Mesenchymal stem cell (in vitro differentiated cells and primary cell): ENCODE results near the gene EFNA5.
"Not testable (repeated sequence)": the region's sequence is repeated elsewhere in the genome, so short reads cannot be mapped to it uniquely, and the experiment has no call there.

Experiments
- DNase-seq: peaks from one replicate; pipeline ENCODE4 v3.0.0-alpha.2; 2013
- H2AFZ ChIP-seq: one replicate; pipeline ENCODE4 v1.6.1; 2013; ENCODE audit warnings: low read depth, mild to moderate bottlenecking, control low read depth, inconsistent platforms, low read length, moderate library complexity
- H2AK5ac ChIP-seq: 2 replicates; pipeline ENCODE4 v1.6.1; 2013; ENCODE audit warnings: low read length, moderate library complexity, mild to moderate bottlenecking, inconsistent platforms; ENCODE audit not compliant: severe bottlenecking
- H2BK120ac ChIP-seq: one replicate; pipeline ENCODE4 v1.6.1; 2013; ENCODE audit warnings: low read depth, mild to moderate bottlenecking, inconsistent platforms, low read length, moderate library complexity
- H2BK12ac ChIP-seq, 2 experiments: one replicate each; pipeline ENCODE4 v1.6.1; 2013; ENCODE audit warnings: inconsistent platforms in 2 of 2, low read length in 2 of 2, mild to moderate bottlenecking in 2 of 2, moderate library complexity in 2 of 2, control low read depth in 1 of 2
- H2BK15ac ChIP-seq: one replicate; pipeline ENCODE4 v1.6.1; 2013; ENCODE audit warnings: mild to moderate bottlenecking, low read depth, inconsistent platforms; ENCODE audit not compliant: poor library complexity, severe bottlenecking
- H2BK5ac ChIP-seq: 2 replicates; pipeline ENCODE4 v1.6.1; 2013; ENCODE audit warnings: low read depth, mild to moderate bottlenecking, low read length, control low read depth, inconsistent platforms; ENCODE audit not compliant: poor library complexity, severe bottlenecking
- H3K14ac ChIP-seq, 2 experiments: one replicate each; pipeline ENCODE4 v1.6.1; 2013; ENCODE audit warnings: inconsistent platforms in 2 of 2, low read length in 2 of 2, control low read depth in 1 of 2, mild to moderate bottlenecking in 1 of 2, moderate library complexity in 1 of 2
- H3K18ac ChIP-seq, 2 experiments: one replicate each; pipeline ENCODE4 v1.6.1; 2013; ENCODE audit warnings: inconsistent platforms in 2 of 2, low read length in 2 of 2, control low read depth in 1 of 2, low read depth in 1 of 2, mild to moderate bottlenecking in 1 of 2
- H3K23ac ChIP-seq, 2 experiments: one replicate each; pipeline ENCODE4 v1.6.1; 2013; ENCODE audit warnings: inconsistent platforms in 2 of 2, low read length in 2 of 2, mild to moderate bottlenecking in 2 of 2, moderate library complexity in 2 of 2, control low read depth in 1 of 2
- H3K27ac ChIP-seq: 2 replicates; pipeline ENCODE4 v1.5.1; 2013; ENCODE audit warnings: mild to moderate bottlenecking, moderate library complexity, low read length, control low read depth, inconsistent platforms; ENCODE audit not compliant: poor library complexity, severe bottlenecking
- H3K27me3 ChIP-seq, 2 experiments: 2 replicates each; pipeline versions ENCODE4 v1.6.1 to v1.7.0; 2013; ENCODE audit warnings: low read length in 2 of 2, mild to moderate bottlenecking in 2 of 2, moderate library complexity in 2 of 2, control low read depth in 1 of 2, inconsistent platforms in 1 of 2; ENCODE audit not compliant: control insufficient read depth in 1 of 2, insufficient read depth in 1 of 2
- H3K36me3 ChIP-seq, 2 experiments: 2 replicates each; pipeline versions ENCODE4 v1.6.1 to v1.7.0; 2013; ENCODE audit warnings: low read length in 2 of 2, control low read depth in 1 of 2, inconsistent platforms in 1 of 2, low read depth in 1 of 2, mild to moderate bottlenecking in 1 of 2; ENCODE audit not compliant: insufficient read depth in 2 of 2, control insufficient read depth in 1 of 2
- H3K4ac ChIP-seq, 2 experiments: one replicate each; pipeline ENCODE4 v1.6.1; 2013; ENCODE audit warnings: inconsistent platforms in 2 of 2, low read length in 2 of 2, mild to moderate bottlenecking in 2 of 2, moderate library complexity in 2 of 2, control low read depth in 1 of 2, low read depth in 1 of 2
- H3K4me1 ChIP-seq: 2 replicates; pipeline ENCODE4 v1.6.1; 2013; ENCODE audit warnings: low read depth, low read length, control low read depth; ENCODE audit not compliant: control insufficient read depth, insufficient read depth
- H3K4me2 ChIP-seq: 2 replicates; pipeline ENCODE4 v1.6.1; 2013; ENCODE audit warnings: low read length, mild to moderate bottlenecking, inconsistent platforms; ENCODE audit not compliant: poor library complexity, severe bottlenecking
- H3K4me3 ChIP-seq, 2 experiments: 2 replicates each; pipeline versions ENCODE4 v1.5.1 to v1.7.0; 2013; ENCODE audit warnings: low read length in 2 of 2, mild to moderate bottlenecking in 2 of 2, control low read depth in 1 of 2, low read depth in 1 of 2; ENCODE audit not compliant: insufficient read depth in 1 of 2
- H3K79me1 ChIP-seq: replicated peaks from 2 replicates; pipeline ENCODE4 v1.6.1; 2013; ENCODE audit warnings: mild to moderate bottlenecking, control low read depth, low read length, inconsistent platforms; ENCODE audit not compliant: poor library complexity, severe bottlenecking
- H3K9ac ChIP-seq: 2 replicates; pipeline ENCODE4 v1.7.0; 2013; ENCODE audit warnings: mild to moderate bottlenecking, low read length, moderate library complexity
- H3K9me3 ChIP-seq: 2 replicates; pipeline ENCODE4 v1.7.0; 2013; ENCODE audit warnings: mild to moderate bottlenecking, low read length; ENCODE audit not compliant: control insufficient read depth
- H4K8ac ChIP-seq: one replicate; pipeline ENCODE4 v1.6.1; 2013; ENCODE audit warnings: inconsistent platforms, mild to moderate bottlenecking, low read length, moderate library complexity
- H4K91ac ChIP-seq: one replicate; pipeline ENCODE4 v1.6.1; 2013; ENCODE audit warnings: mild to moderate bottlenecking, low read length, inconsistent platforms
- WGBS: methylation state at CpG from one replicate; pipeline ENCODE4 v1.1.7; 2013; ENCODE audit warnings: mixed read lengths; 5-methylcytosine and 5-hydroxymethylcytosine counted together

EFNA5 gene

GRCh38 chr5:107457138-107457537, 213.6 kb downstream of the EFNA5 start:
- Histone ChIP-seq H3K27me3 (no peaks in the 10 kb centered on the region), H4K8ac (no peak overlapping the region), H2BK15ac (no peak overlapping the region), H3K9ac (no peak overlapping the region), H3K27ac (no peak overlapping the region), H4K91ac (no peak overlapping the region), H2AFZ (no peak overlapping the region), H3K4me2 (no peak overlapping the region), H3K79me1 (peaks cover 5% of the 10 kb centered on the region), H2BK12ac (peak overlapping the region in 1 of 2 experiments; percentile 1), H3K4me3 (no peak overlapping the region), H3K18ac (no peak overlapping the region), H3K14ac (no peak overlapping the region), H2BK120ac (no peak overlapping the region), H2AK5ac (peak overlapping the region; percentile 81), H3K4ac (no peak overlapping the region), H3K9me3 (no peaks in the 10 kb centered on the region), H3K36me3 (no peaks in the 10 kb centered on the region), H3K23ac (no peak overlapping the region), H3K4me1 (peaks cover 9% of the 10 kb centered on the region), H2BK5ac (no peak overlapping the region)
- 100% methylated on average over 2 of the region's 3 CpGs for WGBS
- no peak for DNase-seq

- Histone ChIP-seq H3K23ac (no peak overlapping the region), H3K9me3 (no peaks in the 10 kb centered on the region)
- peak; percentile 48 for DNase-seq
These were observed 214.4 kb downstream of the EFNA5 start for GRCh38 chr5:107456281-107456715.

GRCh38 chr5:107455111-107455544, 215.6 kb downstream of the EFNA5 start:
- no peak overlapping the region for H2BK120ac ChIP-seq
- peak overlapping the region; percentile 98 for H2AK5ac ChIP-seq
- H3K9ac ChIP-seq = no peak overlapping the region
- peak overlapping the region; percentile 64 for H3K27ac ChIP-seq
- no peak overlapping the region for H3K4me2 ChIP-seq
- H2BK15ac ChIP-seq = no peak overlapping the region
- H2BK12ac ChIP-seq = no peak overlapping the region
- no peak overlapping the region for H4K91ac ChIP-seq
- no peak overlapping the region for H3K23ac ChIP-seq
- peak overlapping the region in 1 of 2 experiments; percentile 54 for H3K18ac ChIP-seq
- no peak overlapping the region for H3K4me3 ChIP-seq
- peaks cover 9% of the 10 kb centered on the region for H3K4me1 ChIP-seq
- no peaks in the 10 kb centered on the region for H3K9me3 ChIP-seq
- H2AFZ ChIP-seq = no peak overlapping the region
- H3K36me3 ChIP-seq = no peaks in the 10 kb centered on the region
- WGBS = 0% methylated on average over 2 of the region's 4 CpGs
- no peak overlapping the region for H3K14ac ChIP-seq
- H2BK5ac ChIP-seq = peak overlapping the region; percentile 5
- H3K27me3 ChIP-seq = no peaks in the 10 kb centered on the region
- peak; percentile 38 for DNase-seq
- H3K79me1 ChIP-seq = peaks cover 8% of the 10 kb centered on the region
- H3K4ac ChIP-seq = no peak overlapping the region
- H4K8ac ChIP-seq = no peak overlapping the region

More at GRCh38 chr5:107456281-107456715, 214.4 kb downstream of the EFNA5 start:
- H3K4ac ChIP-seq = no peak overlapping the region
- no peaks in the 10 kb centered on the region for H3K36me3 ChIP-seq
- no peak overlapping the region for H2BK15ac ChIP-seq
- no peak overlapping the region for H2AFZ ChIP-seq
- peak overlapping the region; percentile 31 for H2BK5ac ChIP-seq
- no peak overlapping the region for H3K14ac ChIP-seq
- no peak overlapping the region for H4K91ac ChIP-seq
- peaks cover 9% of the 10 kb centered on the region for H3K4me1 ChIP-seq
- no peak overlapping the region for H3K4me3 ChIP-seq
- H4K8ac ChIP-seq = no peak overlapping the region
- no peak overlapping the region for H3K9ac ChIP-seq
- no peak overlapping the region for H2BK120ac ChIP-seq
- H2AK5ac ChIP-seq = peak overlapping the region; percentile 25
- H2BK12ac ChIP-seq = no peak overlapping the region
- peak overlapping the region; percentile 5 for H3K27ac ChIP-seq
- no peak overlapping the region for H3K18ac ChIP-seq
- H3K27me3 ChIP-seq = no peaks in the 10 kb centered on the region
- H3K79me1 ChIP-seq = peaks cover 5% of the 10 kb centered on the region
- H3K4me2 ChIP-seq = no peak overlapping the region

GRCh38 chr5:107451827-107452226, 218.9 kb downstream of the EFNA5 start:
- 90% methylated on average over 3 of the region's 4 CpGs for WGBS

More at GRCh38 chr5:107451827-107452226, 218.9 kb downstream of the EFNA5 start:
- H3K4me2 ChIP-seq, H2BK15ac ChIP-seq, H3K9me3 ChIP-seq, H3K23ac ChIP-seq, H2BK5ac ChIP-seq, H3K4me1 ChIP-seq, H3K4me3 ChIP-seq, H3K4ac ChIP-seq, H2BK120ac ChIP-seq, H2AK5ac ChIP-seq, H2AFZ ChIP-seq, H4K91ac ChIP-seq, H3K27ac ChIP-seq, H4K8ac ChIP-seq, DNase-seq, H2BK12ac ChIP-seq, H3K27me3 ChIP-seq, H3K36me3 ChIP-seq, H3K18ac ChIP-seq, H3K9ac ChIP-seq, H3K14ac ChIP-seq: not testable (repeated sequence)
- H3K79me1 ChIP-seq = peaks cover 13% of the 10 kb centered on the region
